Measurements from ENCODE around the gene WNT5B.

Gene WNT5B

DNA sequence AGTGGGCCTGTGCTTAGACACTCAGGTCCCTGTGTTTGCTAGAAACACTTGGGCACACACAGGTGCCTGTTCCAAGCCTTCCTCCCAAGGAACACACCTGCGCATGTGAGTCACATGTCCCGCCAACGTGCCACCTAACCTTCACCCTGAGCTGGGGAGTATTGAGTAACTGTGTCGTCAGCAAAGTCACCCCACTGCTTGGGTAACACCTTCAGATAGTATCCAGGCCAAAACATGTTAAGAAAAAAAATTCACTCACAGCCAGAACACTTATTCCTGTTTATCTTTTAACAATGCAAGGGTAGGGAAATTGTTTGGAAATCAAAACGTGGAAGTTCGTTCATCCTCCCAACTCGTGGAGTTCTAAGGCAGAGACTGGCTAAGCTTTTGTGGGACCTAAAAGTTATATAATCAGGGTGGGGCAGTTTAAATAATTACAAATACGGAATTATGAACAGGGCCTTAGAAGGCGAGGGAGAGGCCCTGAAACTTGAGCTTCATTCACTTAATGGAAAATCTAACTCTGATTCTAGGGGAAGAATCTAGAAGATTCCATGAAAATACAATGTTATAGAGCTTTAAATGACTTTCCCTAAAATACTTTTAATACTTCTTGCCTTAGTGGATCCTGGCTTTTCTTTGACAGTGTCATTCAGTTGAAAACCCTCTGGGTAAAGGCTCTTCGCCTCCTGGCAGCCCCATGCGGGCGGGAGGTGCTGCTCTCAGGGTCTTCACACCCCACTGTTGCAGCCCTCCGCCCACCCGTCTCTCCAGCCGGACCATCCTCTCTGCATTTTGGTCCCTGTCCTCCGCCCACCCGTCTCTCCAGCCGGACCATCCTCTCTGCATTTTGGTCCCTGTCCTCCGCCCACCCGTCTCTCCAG, 31.5 kb downstream of the WNT5B start:
- Histone ChIP-seq H3K27ac (ENCODE audit: low read depth, low read length) (no peak overlapping the region), H3K9me3 (ENCODE audit: insufficient read depth, low read length) (no peaks in the 10 kb centered on the region), H4K20me1 (ENCODE audit: low read depth, low read length) (no peaks in the 10 kb centered on the region), H3K27me3 (ENCODE audit: low read length) (no peaks in the 10 kb centered on the region), H3F3A (ENCODE audit: insufficient read depth) (peaks cover 29% of the 10 kb centered on the region; the same call in 1 of the 2 replicates), H3K9ac (ENCODE audit: low read length) (no peak overlapping the region), H2AFZ (ENCODE audit: low read depth, low read length, severe bottlenecking) (no peak overlapping the region), H3K9me2 (replicated peaks; ENCODE audit: insufficient read depth, low read length) (no peaks in the 10 kb centered on the region), H3K36me3 (ENCODE audit: low read length) (no peaks in the 10 kb centered on the region), H3K4me2 (ENCODE audit: low read depth, low read length, poor library complexity, severe bottlenecking) (no peak overlapping the region), H3K79me2 (ENCODE audit: insufficient read depth, low read length) (no peaks in the 10 kb centered on the region), H3K4me3 (ENCODE audit: insufficient read depth, low read length, poor library complexity, severe bottlenecking) (no peak overlapping the region)
- TF ChIP-seq, protein P1, sequence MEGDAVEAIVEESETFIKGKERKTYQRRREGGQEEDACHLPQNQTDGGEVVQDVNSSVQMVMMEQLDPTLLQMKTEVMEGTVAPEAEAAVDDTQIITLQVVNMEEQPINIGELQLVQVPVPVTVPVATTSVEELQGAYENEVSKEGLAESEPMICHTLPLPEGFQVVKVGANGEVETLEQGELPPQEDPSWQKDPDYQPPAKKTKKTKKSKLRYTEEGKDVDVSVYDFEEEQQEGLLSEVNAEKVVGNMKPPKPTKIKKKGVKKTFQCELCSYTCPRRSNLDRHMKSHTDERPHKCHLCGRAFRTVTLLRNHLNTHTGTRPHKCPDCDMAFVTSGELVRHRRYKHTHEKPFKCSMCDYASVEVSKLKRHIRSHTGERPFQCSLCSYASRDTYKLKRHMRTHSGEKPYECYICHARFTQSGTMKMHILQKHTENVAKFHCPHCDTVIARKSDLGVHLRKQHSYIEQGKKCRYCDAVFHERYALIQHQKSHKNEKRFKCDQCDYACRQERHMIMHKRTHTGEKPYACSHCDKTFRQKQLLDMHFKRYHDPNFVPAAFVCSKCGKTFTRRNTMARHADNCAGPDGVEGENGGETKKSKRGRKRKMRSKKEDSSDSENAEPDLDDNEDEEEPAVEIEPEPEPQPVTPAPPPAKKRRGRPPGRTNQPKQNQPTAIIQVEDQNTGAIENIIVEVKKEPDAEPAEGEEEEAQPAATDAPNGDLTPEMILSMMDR (IDR thresholded peaks at IDR 0.05; ENCODE audit: insufficient read depth, low read length, poor library complexity, severe bottlenecking), result no peak
- no peak for TF ChIP-seq EZH2phosphoT487 (conservative IDR thresholded peaks at IDR 0.05; ENCODE audit: low read length)

DNA sequence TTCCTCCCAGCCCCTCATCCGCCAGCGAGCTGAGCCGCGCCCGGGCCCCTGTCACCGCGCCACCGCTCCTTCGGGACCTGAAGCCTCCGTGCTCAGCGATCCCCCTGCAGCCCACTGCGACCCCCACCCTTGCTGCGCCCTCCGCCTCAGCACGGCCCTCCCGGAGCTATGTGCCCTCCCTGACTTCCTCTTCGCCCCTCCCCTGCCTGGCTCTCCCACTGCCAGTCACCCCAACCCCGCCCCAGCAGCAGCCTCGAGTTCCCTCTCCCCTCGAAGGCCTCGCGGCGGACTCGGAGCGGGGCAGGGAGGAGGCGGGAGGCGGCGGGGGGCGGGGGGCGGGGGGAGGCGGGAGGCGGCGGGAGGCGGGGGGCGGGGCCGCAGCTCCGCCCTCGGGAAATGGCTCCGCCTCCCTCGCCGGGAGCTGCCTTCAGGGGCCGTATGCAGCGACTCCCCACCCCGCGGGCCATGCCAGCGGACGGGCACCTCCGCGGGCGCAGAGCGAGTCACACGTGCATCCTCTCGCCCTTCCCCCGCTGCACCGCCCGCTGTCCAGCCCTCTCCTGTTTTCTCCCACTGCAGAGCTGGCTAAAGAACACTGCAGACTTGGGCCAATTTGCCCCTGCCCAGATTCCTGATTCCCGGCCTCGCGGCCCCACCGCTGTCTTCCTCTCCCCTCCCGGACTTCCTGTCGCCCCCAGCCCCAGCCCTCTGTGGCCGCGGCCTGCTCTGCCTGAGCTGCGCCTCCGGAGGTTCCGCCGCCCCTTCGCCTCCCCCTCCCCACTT, 32.7 kb downstream of the WNT5B start:
- peak overlapping the region; percentile 55 for H3K9ac ChIP-seq (ENCODE audit: low read length)

GRCh38 chr12:1662761-1663439, 33.9 kb downstream of the WNT5B start:
- H3K4me3 ChIP-seq (ENCODE audit: insufficient read depth, low read length, poor library complexity, severe bottlenecking), result peak overlapping the region; percentile 62
- H3F3A ChIP-seq (ENCODE audit: insufficient read depth), result peaks cover 32% of the 10 kb centered on the region
- no peak for TF ChIP-seq EZH2phosphoT487 (conservative IDR thresholded peaks at IDR 0.05; ENCODE audit: low read length)
- TF ChIP-seq, protein P1 (IDR thresholded peaks at IDR 0.05; ENCODE audit: insufficient read depth, low read length, poor library complexity, severe bottlenecking), result peak; percentile 55

More for the DNA sequence above, 32.7 kb downstream of the WNT5B start:
- Histone ChIP-seq H2AFZ (ENCODE audit: low read depth, low read length, severe bottlenecking) (no peak overlapping the region), H3F3A (ENCODE audit: insufficient read depth) (peaks cover 32% of the 10 kb centered on the region), H3K4me3 (ENCODE audit: insufficient read depth, low read length, poor library complexity, severe bottlenecking) (peak overlapping the region; percentile 53), H3K79me2 (ENCODE audit: insufficient read depth, low read length) (no peaks in the 10 kb centered on the region), H3K9me2 (replicated peaks; ENCODE audit: insufficient read depth, low read length) (no peaks in the 10 kb centered on the region), H3K27ac (ENCODE audit: low read depth, low read length) (peak overlapping the region; percentile 80), H4K20me1 (ENCODE audit: low read depth, low read length) (no peaks in the 10 kb centered on the region), H3K9me3 (ENCODE audit: insufficient read depth, low read length) (no peaks in the 10 kb centered on the region), H3K4me2 (ENCODE audit: low read depth, low read length, poor library complexity, severe bottlenecking) (peak overlapping the region; percentile 83), H3K27me3 (ENCODE audit: low read length) (no peaks in the 10 kb centered on the region), H3K36me3 (ENCODE audit: low read length) (no peaks in the 10 kb centered on the region)
- no peak for TF ChIP-seq EZH2phosphoT487 (conservative IDR thresholded peaks at IDR 0.05; ENCODE audit: low read length)
- TF ChIP-seq, protein P1 (IDR thresholded peaks at IDR 0.05; ENCODE audit: insufficient read depth, low read length, poor library complexity, severe bottlenecking), result no peak

More at GRCh38 chr12:1662761-1663439, 33.9 kb downstream of the WNT5B start:
- Histone ChIP-seq H4K20me1 (ENCODE audit: low read depth, low read length) (no peaks in the 10 kb centered on the region), H3K4me2 (ENCODE audit: low read depth, low read length, poor library complexity, severe bottlenecking) (peak overlapping the region; percentile 62), H3K9me2 (replicated peaks; ENCODE audit: insufficient read depth, low read length) (no peaks in the 10 kb centered on the region), H3K27ac (ENCODE audit: low read depth, low read length) (peak overlapping the region; percentile 60), H2AFZ (ENCODE audit: low read depth, low read length, severe bottlenecking) (peak overlapping the region; percentile 88), H3K36me3 (ENCODE audit: low read length) (no peaks in the 10 kb centered on the region), H3K9me3 (ENCODE audit: insufficient read depth, low read length) (no peaks in the 10 kb centered on the region), H3K27me3 (ENCODE audit: low read length) (no peaks in the 10 kb centered on the region), H3K9ac (ENCODE audit: low read length) (peak overlapping the region; percentile 67), H3K79me2 (ENCODE audit: insufficient read depth, low read length) (no peaks in the 10 kb centered on the region)
